HK-2 (cell line): Measurements from ENCODE around the gene LRRFIP2.
"Not testable (repeated sequence)": the region's sequence is repeated elsewhere in the genome, so short reads cannot be mapped to it uniquely, and the experiment has no call there.

ENCODE experiments used
- DNase-seq: peaks from one replicate; pipeline ENCODE4 v3.0.0-alpha.2; 2018; ENCODE audit not compliant: unreplicated experiment

The LRRFIP2 gene

GRCh38 chr3:37174532-37175126, at the start of gene LRRFIP2:
TSS of gene LRRFIP2 (minus strand) at chr3:37174582. CDS start at chr3:37148983, 25,599 bp downstream.
- no peak for DNase-seq

GRCh38 chr3:37223576-37223975, 49.2 kb upstream of the LRRFIP2 start:
- no peak for DNase-seq

- peak; percentile 28 for DNase-seq
Measured at GRCh38 chr3:37223141-37223558, 48.8 kb upstream of the LRRFIP2 start.

GRCh38 chr3:37222542-37222941, 48.2 kb upstream of the LRRFIP2 start:
- DNase-seq = not testable (repeated sequence)

- DNase-seq = peak; percentile 20
Measured at GRCh38 chr3:37221407-37221806, 47.0 kb upstream of the LRRFIP2 start.

GRCh38 chr3:37219266-37219665, 44.9 kb upstream of the LRRFIP2 start:
- DNase-seq = no peak

GRCh38 chr3:37218206-37218605, 43.8 kb upstream of the LRRFIP2 start:
- DNase-seq = no peak

GRCh38 chr3:37217098-37217849, 42.9 kb upstream of the LRRFIP2 start:
- DNase-seq = no peak

- DNase-seq = no peak
Measured at GRCh38 chr3:37216597-37217097, 42.3 kb upstream of the LRRFIP2 start.

GRCh38 chr3:37214076-37214475, 39.7 kb upstream of the LRRFIP2 start:
- DNase-seq = no peak

GRCh38 chr3:37210230-37210629, 35.8 kb upstream of the LRRFIP2 start:
- DNase-seq = no peak

GRCh38 chr3:37208576-37208975, 34.2 kb upstream of the LRRFIP2 start:
- not testable (repeated sequence) for DNase-seq

GRCh38 chr3:37208008-37208407, 33.6 kb upstream of the LRRFIP2 start:
- DNase-seq = not testable (repeated sequence)

- peak; percentile 44 for DNase-seq
Measured at GRCh38 chr3:37206041-37206440, 31.7 kb upstream of the LRRFIP2 start.

GRCh38 chr3:37204314-37204713, 29.9 kb upstream of the LRRFIP2 start:
- DNase-seq = no peak

GRCh38 chr3:37202035-37202434, 27.7 kb upstream of the LRRFIP2 start:
- DNase-seq = no peak

GRCh38 chr3:37200141-37200540, 25.8 kb upstream of the LRRFIP2 start:
- no peak for DNase-seq

GRCh38 chr3:37198996-37199395, 24.6 kb upstream of the LRRFIP2 start:
- no peak for DNase-seq

GRCh38 chr3:37198547-37198946, 24.2 kb upstream of the LRRFIP2 start:
- DNase-seq = no peak

GRCh38 chr3:37197810-37198371, 23.5 kb upstream of the LRRFIP2 start:
- no peak for DNase-seq

- DNase-seq = no peak
Measured at GRCh38 chr3:37194533-37194932, 20.2 kb upstream of the LRRFIP2 start.

GRCh38 chr3:37190667-37191066, 16.3 kb upstream of the LRRFIP2 start:
- DNase-seq = no peak

GRCh38 chr3:37189109-37189508, 14.7 kb upstream of the LRRFIP2 start:
- no peak for DNase-seq
